Endothelial cell of umbilical vein (primary cell): Measurements from ENCODE around the gene SF3B4. TPM values are rescaled to one million over a fixed set of nuclear protein-coding genes. Genes with fewer than 3 reads are reported as not detected.

Source experiments
- BruUV-seq: library from RNA; stranded (reverse); fragments of 400-500 nt; replicated peaks from 2 replicates; lab custom pipeline; 2021; lab: Mats Ljungman, UMichigan
- CTCF ChIA-PET: fragments of 300-600, 350-600 bp; sonication (Branson Sonifier 250); formaldehyde crosslinking; loops from one replicate; lab custom pipeline; 2021; ENCODE audit warnings: antibody characterized with exemption, inconsistent platforms; lab: Charles Lee
- POLR2A ChIA-PET: fragments of 300-600, 350-600 bp; sonication (Branson Sonifier 250); formaldehyde crosslinking; loops from one replicate; lab custom pipeline; 2021; ENCODE audit warnings: antibody characterized with exemption, inconsistent platforms; lab: Charles Lee
- DNase-seq: peaks from one replicate; pipeline ENCODE4 v3.0.0-alpha.2; 2011; ENCODE audit warnings: low read depth, low spot score
- FAIRE-seq: peaks from 2 replicates; lab custom pipeline; 2011; peaks lifted over from hg19 to GRCh38; lab: Jason Lieb, UNC
- H2AFZ ChIP-seq: 2 replicates; pipeline ENCODE4 v1.6.0; 2012; ENCODE audit warnings: low read depth, low read length, control low read depth, inconsistent platforms
- H3K27ac ChIP-seq: 2 replicates; pipeline ENCODE4 v1.5.1; 2011; ENCODE audit warnings: low read depth, mild to moderate bottlenecking, control low read depth, low read length, moderate library complexity; ENCODE audit not compliant: insufficient read depth
- H3K27me3 ChIP-seq, 2 experiments: 2 replicates each; pipeline versions ENCODE4 v1.6.0 to v1.6.1; 2011; ENCODE audit warnings: low read length in 2 of 2, mixed read lengths in 1 of 2; ENCODE audit not compliant: control insufficient read depth in 2 of 2, insufficient read depth in 2 of 2
- H3K36me3 ChIP-seq, 2 experiments: 2 replicates in 1 of 2; 3 replicates in 1 of 2; pipeline ENCODE4 v1.5.1; 2011; ENCODE audit warnings: low read length in 2 of 2, mild to moderate bottlenecking in 1 of 2, moderate library complexity in 1 of 2; ENCODE audit not compliant: control insufficient read depth in 2 of 2, insufficient read depth in 2 of 2; ENCODE audit errors: extremely low read depth in 1 of 2
- H3K4me1 ChIP-seq: 3 replicates; pipeline ENCODE4 v1.5.1; 2011; ENCODE audit warnings: mild to moderate bottlenecking, low read length; ENCODE audit not compliant: control insufficient read depth, insufficient read depth; ENCODE audit errors: extremely low read depth
- H3K4me2 ChIP-seq: 2 replicates; pipeline ENCODE4 v1.6.1; 2011; ENCODE audit warnings: low read length, control low read depth, mixed read lengths; ENCODE audit not compliant: insufficient read depth
- H3K4me3 ChIP-seq, 3 experiments: fragments of 200-600 bp in 1 of 3; sonication (generic), shearing (Covaris generic) in 1 of 3; replicated peaks in 1 of 3; 2 replicates each; pipeline ENCODE4 v1.5.1; 2011 to 2016; ENCODE audit warnings: control low read depth in 3 of 3, low read length in 3 of 3, mild to moderate bottlenecking in 2 of 3, inconsistent platforms in 1 of 3, low read depth in 1 of 3, moderate library complexity in 1 of 3; ENCODE audit not compliant: insufficient read depth in 1 of 3
- H3K79me2 ChIP-seq: 2 replicates; pipeline ENCODE4 v1.6.0; 2012; ENCODE audit warnings: low read length, inconsistent platforms; ENCODE audit not compliant: control insufficient read depth, insufficient read depth
- H3K9ac ChIP-seq: replicated peaks from 2 replicates; pipeline ENCODE3; 2011; ENCODE audit warnings: low read length, control low read depth; ENCODE audit not compliant: insufficient read depth; ENCODE audit errors: extremely low read depth
- H3K9me1 ChIP-seq: replicated peaks from 3 replicates; pipeline ENCODE4 v1.6.0; 2011; ENCODE audit warnings: mild to moderate bottlenecking, low read length; ENCODE audit not compliant: control insufficient read depth, insufficient read depth; ENCODE audit errors: extremely low read depth
- H3K9me3 ChIP-seq: replicated peaks from 2 replicates; pipeline ENCODE4 v1.5.1; 2012; ENCODE audit warnings: low read length, inconsistent platforms; ENCODE audit not compliant: control insufficient read depth, insufficient read depth
- H4K20me1 ChIP-seq: replicated peaks from 2 replicates; pipeline ENCODE3; 2011; ENCODE audit warnings: mild to moderate bottlenecking, low read length; ENCODE audit not compliant: control insufficient read depth, insufficient read depth; ENCODE audit errors: extremely low read depth
- CTCF ChIP-seq, 2 donors: IDR thresholded peaks; 1 replicate in 1 of 2; 2 replicates in 1 of 2; pipeline ENCODE4 v1.5.1; 2011; ENCODE audit warnings: low read length in 2 of 2, mild to moderate bottlenecking in 2 of 2, moderate library complexity in 2 of 2, control low read depth in 1 of 2, inconsistent platforms in 1 of 2, low read depth in 1 of 2; ENCODE audit not compliant: insufficient read depth in 1 of 2; ENCODE audit errors: extremely low read depth in 1 of 2
- EZH2 ChIP-seq: IDR thresholded peaks from 2 replicates; pipeline ENCODE4 v1.6.1; 2012; ENCODE audit warnings: borderline replicate concordance, low read depth, mild to moderate bottlenecking, moderate library complexity, low read length, inconsistent platforms; ENCODE audit not compliant: severe bottlenecking
- FOS ChIP-seq: IDR thresholded peaks from 2 replicates; pipeline ENCODE4 v1.6.1; 2011; ENCODE audit warnings: mild to moderate bottlenecking, low read length, moderate library complexity, borderline replicate concordance; ENCODE audit not compliant: insufficient read depth
- GATA2 ChIP-seq: IDR thresholded peaks from 2 replicates; pipeline ENCODE4 v1.7.0; 2011; ENCODE audit warnings: low read depth, mild to moderate bottlenecking, moderate library complexity, mixed read lengths, low read length; ENCODE audit not compliant: insufficient read length, insufficient read depth
- JUN ChIP-seq: IDR thresholded peaks from 2 replicates; pipeline ENCODE4 v1.6.1; 2011; ENCODE audit warnings: borderline replicate concordance, low read depth; ENCODE audit not compliant: insufficient read length, insufficient read depth
- MAX ChIP-seq: IDR thresholded peaks from 2 replicates; pipeline ENCODE4 v1.6.1; 2011; ENCODE audit not compliant: insufficient read depth, insufficient read length
- MYC ChIP-seq: IDR thresholded peaks from one replicate; pipeline ENCODE4 v1.6.1; 2011; ENCODE audit warnings: mild to moderate bottlenecking, low read depth, low read length
- POLR2A ChIP-seq: IDR thresholded peaks from 2 replicates; pipeline ENCODE4 v1.6.1; 2012; ENCODE audit warnings: low read depth, mild to moderate bottlenecking, control low read depth, low read length
- POLR2AphosphoS5 ChIP-seq: IDR thresholded peaks from 2 replicates; pipeline ENCODE4 v1.6.1; 2012; ENCODE audit warnings: low read depth, mild to moderate bottlenecking, control low read depth, low read length, moderate library complexity; ENCODE audit not compliant: insufficient read depth
- dilution Hi-C: fragments of 300-500 bp; cut with MboI; formaldehyde crosslinking; loops from one replicate; pipeline ENCODE4 v1.15.0; 2019; ENCODE audit warnings: low sequenced_read_pairs; ENCODE audit not compliant: extremely low pct_ligation_motif_present
- intact Hi-C: fragments of 100-400 bp; cut with micrococcal nuclease; formaldehyde crosslinking; loops from one replicate; pipeline ENCODE4 v1.10.0; 2022
- polyA plus RNA-seq, 4 experiments: library from polyadenylated mRNA; depleted of rRNA in 3 of 4; stranded (reverse) in 3 of 4; unstranded in 1 of 4; fragments of >200 nt; gene quantifications; 2 replicates each; pipeline versions ENCODE4 v1.2.1 to v1.2.3, GENCODE V29; 2011 to 2012; ENCODE audit warnings: missing spikeins in 1 of 4
- total RNA-seq: library from RNA; stranded (reverse); gene quantifications from 2 replicates; pipeline ENCODE4 v1.2.3, GENCODE V29; 2021

Gene SF3B4
- total and polyA plus RNA-seq, 2 donors (not counting 3 experiments of a cell fraction or from before 2014, with no cell fraction given): 62.7 to 74.4 TPM

DNA sequence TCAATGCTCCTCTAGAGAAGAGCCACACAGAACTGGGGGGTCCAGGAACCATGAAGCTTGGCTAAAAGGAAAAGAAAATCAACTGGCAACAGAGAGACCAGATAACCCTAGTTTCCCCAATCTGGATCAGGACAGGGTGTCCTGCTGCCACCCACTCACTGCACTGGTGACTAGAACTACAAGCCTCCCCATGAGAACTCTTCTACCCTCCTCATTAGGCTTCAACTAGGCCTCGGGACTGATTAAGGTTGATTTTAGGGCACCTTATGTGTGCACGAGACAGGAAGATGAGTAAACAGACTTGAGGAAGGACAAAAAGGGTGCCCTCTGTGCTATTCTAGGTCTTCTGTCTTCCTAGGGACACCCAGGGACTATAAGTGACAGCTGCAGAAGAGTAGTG, 2.3 kb upstream of the SF3B4 start:
- Histone ChIP-seq H3K36me3 (peaks cover 4 to 12% of the 10 kb centered on the region in 2 experiments), H3K4me3 (no peak overlapping the region), H3K9ac (no peak overlapping the region), H4K20me1 (no peaks in the 10 kb centered on the region), H3K9me3 (no peaks in the 10 kb centered on the region), H2AFZ (no peak overlapping the region), H3K27ac (no peak overlapping the region), H3K27me3 (no peaks in the 10 kb centered on the region), H3K9me1 (no peaks in the 10 kb centered on the region), H3K4me1 (peaks cover 27% of the 10 kb centered on the region), H3K4me2 (no peak overlapping the region), H3K79me2 (peaks cover 24% of the 10 kb centered on the region)
- CTCF ChIA-PET: no interaction called here
- dilution Hi-C loops: no loop called here
- DNase-seq (no peak), FAIRE-seq (no peak)
- BruUV-seq: no TSS peak
- POLR2A ChIA-PET: interaction anchor here (0.8 to 1.1 kb wide), 2 partner anchors 9 to 42 kb away, joined by 3 to 4 read pairs; a partner anchor contains a TSS
- intact Hi-C loops: no loop called here
- no peak for TF ChIP-seq POLR2AphosphoS5
- TF ChIP-seq EZH2: no peak
- no peak for TF ChIP-seq FOS
- TF ChIP-seq POLR2A: no peak
- no peak for TF ChIP-seq JUN
- no peak for TF ChIP-seq MYC
- no peak for TF ChIP-seq MAX
- no peak for TF ChIP-seq GATA2
- TF ChIP-seq CTCF (IDR thresholded peaks at IDR 0.05; ENCODE audit: extremely low read depth in 1 of 2, insufficient read depth in 1 of 2, low read depth in 1 of 2, low read length in 2 of 2): no peak
